Measurements from ENCODE around the gene BLMH. TPM values are rescaled to one million over a fixed set of nuclear protein-coding genes. Genes with fewer than 3 reads are reported as not detected.

BLMH gene
- total and polyA plus RNA-seq, 4 donors, result 4.2 to 17.5 (median 12.9) TPM

DNA sequence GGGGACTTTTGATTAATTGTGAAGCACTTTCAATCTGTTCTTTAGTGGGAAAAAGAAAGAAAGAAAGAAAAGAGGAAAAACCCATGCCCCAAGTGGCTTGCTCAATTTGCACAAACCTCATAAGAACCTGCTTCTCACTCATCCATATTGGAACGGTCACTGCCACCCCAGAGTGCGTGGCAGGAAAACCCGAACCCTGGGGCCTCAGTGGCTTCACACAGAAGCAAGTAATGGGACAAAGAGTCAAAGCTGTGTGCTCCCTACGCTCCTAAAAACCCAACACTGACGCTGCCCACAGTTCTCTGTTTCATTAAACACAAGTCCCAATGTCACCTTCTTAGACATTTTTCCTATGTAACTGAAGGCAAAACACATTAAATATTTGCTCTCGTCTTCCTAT, 57.4 kb downstream of the BLMH start:
- H3K36me3 ChIP-seq (ENCODE audit: control insufficient read depth in 4 of 4, insufficient read depth in 3 of 4, low read depth in 1 of 4, low read length in 3 of 4), result no peaks in the 10 kb centered on the region
- no peaks in the 10 kb centered on the region for H3K9me3 ChIP-seq (ENCODE audit: control insufficient read depth in 4 of 4, low read length in 3 of 4)
- no peak overlapping the region for H3K27ac ChIP-seq (ENCODE audit: low read depth in 1 of 2, low read length in 2 of 2)
- H3K4me3 ChIP-seq (ENCODE audit: low read depth in 1 of 3, low read length in 3 of 3), result no peak overlapping the region
- H3K4me1 ChIP-seq (ENCODE audit: control insufficient read depth in 4 of 4, insufficient read depth in 4 of 4, low read length in 3 of 4), result peaks cover 11 to 17% (median 16%) of the 10 kb centered on the region in 4 donors
- TF ChIP-seq, protein P1, sequence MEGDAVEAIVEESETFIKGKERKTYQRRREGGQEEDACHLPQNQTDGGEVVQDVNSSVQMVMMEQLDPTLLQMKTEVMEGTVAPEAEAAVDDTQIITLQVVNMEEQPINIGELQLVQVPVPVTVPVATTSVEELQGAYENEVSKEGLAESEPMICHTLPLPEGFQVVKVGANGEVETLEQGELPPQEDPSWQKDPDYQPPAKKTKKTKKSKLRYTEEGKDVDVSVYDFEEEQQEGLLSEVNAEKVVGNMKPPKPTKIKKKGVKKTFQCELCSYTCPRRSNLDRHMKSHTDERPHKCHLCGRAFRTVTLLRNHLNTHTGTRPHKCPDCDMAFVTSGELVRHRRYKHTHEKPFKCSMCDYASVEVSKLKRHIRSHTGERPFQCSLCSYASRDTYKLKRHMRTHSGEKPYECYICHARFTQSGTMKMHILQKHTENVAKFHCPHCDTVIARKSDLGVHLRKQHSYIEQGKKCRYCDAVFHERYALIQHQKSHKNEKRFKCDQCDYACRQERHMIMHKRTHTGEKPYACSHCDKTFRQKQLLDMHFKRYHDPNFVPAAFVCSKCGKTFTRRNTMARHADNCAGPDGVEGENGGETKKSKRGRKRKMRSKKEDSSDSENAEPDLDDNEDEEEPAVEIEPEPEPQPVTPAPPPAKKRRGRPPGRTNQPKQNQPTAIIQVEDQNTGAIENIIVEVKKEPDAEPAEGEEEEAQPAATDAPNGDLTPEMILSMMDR (IDR thresholded peaks at IDR 0.05; ENCODE audit: low read depth, low read length, missing input control), result no peak
- TF ChIP-seq, protein P2, sequence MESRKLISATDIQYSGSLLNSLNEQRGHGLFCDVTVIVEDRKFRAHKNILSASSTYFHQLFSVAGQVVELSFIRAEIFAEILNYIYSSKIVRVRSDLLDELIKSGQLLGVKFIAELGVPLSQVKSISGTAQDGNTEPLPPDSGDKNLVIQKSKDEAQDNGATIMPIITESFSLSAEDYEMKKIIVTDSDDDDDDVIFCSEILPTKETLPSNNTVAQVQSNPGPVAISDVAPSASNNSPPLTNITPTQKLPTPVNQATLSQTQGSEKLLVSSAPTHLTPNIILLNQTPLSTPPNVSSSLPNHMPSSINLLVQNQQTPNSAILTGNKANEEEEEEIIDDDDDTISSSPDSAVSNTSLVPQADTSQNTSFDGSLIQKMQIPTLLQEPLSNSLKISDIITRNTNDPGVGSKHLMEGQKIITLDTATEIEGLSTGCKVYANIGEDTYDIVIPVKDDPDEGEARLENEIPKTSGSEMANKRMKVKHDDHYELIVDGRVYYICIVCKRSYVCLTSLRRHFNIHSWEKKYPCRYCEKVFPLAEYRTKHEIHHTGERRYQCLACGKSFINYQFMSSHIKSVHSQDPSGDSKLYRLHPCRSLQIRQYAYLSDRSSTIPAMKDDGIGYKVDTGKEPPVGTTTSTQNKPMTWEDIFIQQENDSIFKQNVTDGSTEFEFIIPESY (IDR thresholded peaks at IDR 0.05), result no peak
- TF ChIP-seq GABPA (IDR thresholded peaks at IDR 0.05 in 1 of 2, conservative IDR thresholded peaks at IDR 0.05 in 1 of 2) (no peak), RAD21 (IDR thresholded peaks at IDR 0.05) (no peak), FOXA2 (IDR thresholded peaks at IDR 0.05) (no peak), HNF4A (conservative IDR thresholded peaks at IDR 0.05) (no peak), NR2F2 (IDR thresholded peaks at IDR 0.05) (no peak), TAF1 (conservative IDR thresholded peaks at IDR 0.05) (no peak), RXRA (IDR thresholded peaks at IDR 0.05) (no peak)
- TF ChIP-seq, protein P3, sequence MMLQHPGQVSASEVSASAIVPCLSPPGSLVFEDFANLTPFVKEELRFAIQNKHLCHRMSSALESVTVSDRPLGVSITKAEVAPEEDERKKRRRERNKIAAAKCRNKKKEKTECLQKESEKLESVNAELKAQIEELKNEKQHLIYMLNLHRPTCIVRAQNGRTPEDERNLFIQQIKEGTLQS (IDR thresholded peaks at IDR 0.05), result no peak
- TF ChIP-seq, protein P4, sequence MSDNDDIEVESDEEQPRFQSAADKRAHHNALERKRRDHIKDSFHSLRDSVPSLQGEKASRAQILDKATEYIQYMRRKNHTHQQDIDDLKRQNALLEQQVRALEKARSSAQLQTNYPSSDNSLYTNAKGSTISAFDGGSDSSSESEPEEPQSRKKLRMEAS (IDR thresholded peaks at IDR 0.05), result no peak
- DNase-seq (ENCODE audit: low spot score), result no peak
- 90% methylated on average over 6 of the region's 6 CpGs for WGBS
- H3K27me3 ChIP-seq (ENCODE audit: control insufficient read depth in 4 of 4, insufficient read depth in 4 of 4, low read length in 3 of 4), result no peaks in the 10 kb centered on the region
- no peak overlapping the region for H3K9ac ChIP-seq (ENCODE audit: low read depth in 1 of 2, low read length in 2 of 2)

DNA sequence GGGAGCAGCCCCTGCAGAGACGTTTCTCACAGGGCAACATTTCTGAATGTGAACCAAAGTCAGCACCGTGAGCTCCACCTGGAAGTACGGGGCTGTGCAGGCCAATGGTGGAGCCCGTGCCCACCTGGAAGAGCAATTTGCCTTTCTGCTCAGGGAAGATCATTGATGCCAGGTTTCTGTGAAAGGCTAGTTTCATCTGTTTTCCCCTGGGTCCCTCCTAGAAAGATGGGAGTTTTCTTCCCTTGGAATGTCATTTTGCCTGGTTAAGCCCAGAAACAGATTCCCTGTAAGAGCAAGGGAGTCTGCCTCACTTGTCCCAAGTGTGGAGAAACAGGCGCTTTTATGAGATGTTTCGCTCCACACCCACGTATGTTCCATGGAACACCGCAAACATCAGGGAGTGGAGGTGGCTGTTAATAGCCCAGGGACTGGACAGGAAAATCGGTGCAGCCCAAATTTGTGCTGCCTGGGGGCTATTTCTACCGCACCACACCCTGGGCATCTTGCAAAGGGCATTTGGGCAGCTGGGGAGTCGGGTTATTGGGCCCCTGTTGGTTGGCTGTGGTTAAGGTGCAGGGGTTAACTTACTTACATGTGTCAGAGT, 58.8 kb downstream of the BLMH start:
- no peak overlapping the region for H3K9ac ChIP-seq (ENCODE audit: low read depth in 1 of 2, low read length in 2 of 2)
- H3K9me3 ChIP-seq (ENCODE audit: control insufficient read depth in 4 of 4, low read length in 3 of 4), result no peaks in the 10 kb centered on the region
- no peaks in the 10 kb centered on the region for H3K36me3 ChIP-seq (ENCODE audit: control insufficient read depth in 4 of 4, insufficient read depth in 3 of 4, low read depth in 1 of 4, low read length in 3 of 4)
- H3K27ac ChIP-seq (ENCODE audit: low read depth in 1 of 2, low read length in 2 of 2), result no peak overlapping the region
- H3K4me1 ChIP-seq (ENCODE audit: control insufficient read depth in 4 of 4, insufficient read depth in 4 of 4, low read length in 3 of 4), result peaks cover 11 to 17% (median 16%) of the 10 kb centered on the region in 4 donors
- H3K4me3 ChIP-seq (ENCODE audit: low read depth in 1 of 3, low read length in 3 of 3), result no peak overlapping the region
- DNase-seq (ENCODE audit: low spot score), result no peak
- WGBS, result 74% methylated on average over 11 of the region's 11 CpGs
- no peaks in the 10 kb centered on the region for H3K27me3 ChIP-seq (ENCODE audit: control insufficient read depth in 4 of 4, insufficient read depth in 4 of 4, low read length in 3 of 4)
- TF ChIP-seq HNF4A (conservative IDR thresholded peaks at IDR 0.05) (no peak), TAF1 (conservative IDR thresholded peaks at IDR 0.05) (no peak), RAD21 (IDR thresholded peaks at IDR 0.05) (no peak), RXRA (IDR thresholded peaks at IDR 0.05) (no peak), JUND (IDR thresholded peaks at IDR 0.05) (no peak), HNF4G (IDR thresholded peaks at IDR 0.05) (no peak), FOXA1 (IDR thresholded peaks at IDR 0.05) (no peak), YY1 (IDR thresholded peaks at IDR 0.05) (no peak), EGR1 (IDR thresholded peaks at IDR 0.05; ENCODE audit: low read depth in 2 of 2) (no peak), NR2F2 (IDR thresholded peaks at IDR 0.05) (no peak), SP1 (IDR thresholded peaks at IDR 0.05) (no peak)
- TF ChIP-seq, protein P2 (IDR thresholded peaks at IDR 0.05), result no peak
- TF ChIP-seq, protein P5, sequence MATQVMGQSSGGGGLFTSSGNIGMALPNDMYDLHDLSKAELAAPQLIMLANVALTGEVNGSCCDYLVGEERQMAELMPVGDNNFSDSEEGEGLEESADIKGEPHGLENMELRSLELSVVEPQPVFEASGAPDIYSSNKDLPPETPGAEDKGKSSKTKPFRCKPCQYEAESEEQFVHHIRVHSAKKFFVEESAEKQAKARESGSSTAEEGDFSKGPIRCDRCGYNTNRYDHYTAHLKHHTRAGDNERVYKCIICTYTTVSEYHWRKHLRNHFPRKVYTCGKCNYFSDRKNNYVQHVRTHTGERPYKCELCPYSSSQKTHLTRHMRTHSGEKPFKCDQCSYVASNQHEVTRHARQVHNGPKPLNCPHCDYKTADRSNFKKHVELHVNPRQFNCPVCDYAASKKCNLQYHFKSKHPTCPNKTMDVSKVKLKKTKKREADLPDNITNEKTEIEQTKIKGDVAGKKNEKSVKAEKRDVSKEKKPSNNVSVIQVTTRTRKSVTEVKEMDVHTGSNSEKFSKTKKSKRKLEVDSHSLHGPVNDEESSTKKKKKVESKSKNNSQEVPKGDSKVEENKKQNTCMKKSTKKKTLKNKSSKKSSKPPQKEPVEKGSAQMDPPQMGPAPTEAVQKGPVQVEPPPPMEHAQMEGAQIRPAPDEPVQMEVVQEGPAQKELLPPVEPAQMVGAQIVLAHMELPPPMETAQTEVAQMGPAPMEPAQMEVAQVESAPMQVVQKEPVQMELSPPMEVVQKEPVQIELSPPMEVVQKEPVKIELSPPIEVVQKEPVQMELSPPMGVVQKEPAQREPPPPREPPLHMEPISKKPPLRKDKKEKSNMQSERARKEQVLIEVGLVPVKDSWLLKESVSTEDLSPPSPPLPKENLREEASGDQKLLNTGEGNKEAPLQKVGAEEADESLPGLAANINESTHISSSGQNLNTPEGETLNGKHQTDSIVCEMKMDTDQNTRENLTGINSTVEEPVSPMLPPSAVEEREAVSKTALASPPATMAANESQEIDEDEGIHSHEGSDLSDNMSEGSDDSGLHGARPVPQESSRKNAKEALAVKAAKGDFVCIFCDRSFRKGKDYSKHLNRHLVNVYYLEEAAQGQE (IDR thresholded peaks at IDR 0.05), result no peak
- TF ChIP-seq, protein P3 (IDR thresholded peaks at IDR 0.05), result no peak
- TF ChIP-seq, protein P1 (IDR thresholded peaks at IDR 0.05; ENCODE audit: low read depth, low read length, missing input control), result no peak
- TF ChIP-seq, protein P4 (IDR thresholded peaks at IDR 0.05), result no peak
